Smooth muscle cell (in vitro differentiated cells): ENCODE measurements around the gene SHQ1. TPM values are rescaled to one million over a fixed set of nuclear protein-coding genes. Genes with fewer than 3 reads are reported as not detected.

Experiments
- DNase-seq: peaks from one replicate; lab custom pipeline; 2025; ENCODE audit not compliant: unreplicated experiment; lab: John Stamatoyannopoulos, UW
- H2AFZ ChIP-seq: fragments of 200-600 bp; sonication (generic); 2 replicates; pipeline ENCODE4 v1.6.0; 2016; ENCODE audit warnings: antibody characterized with exemption, low read depth, mild to moderate bottlenecking
- H3F3A ChIP-seq: fragments of 200-600 bp; sonication (generic); 2 replicates; pipeline ENCODE4 v1.6.0; 2017; ENCODE audit warnings: antibody characterized with exemption, low read depth
- H3K27ac ChIP-seq: fragments of 200-600 bp; sonication (generic); 2 replicates; pipeline ENCODE4 v1.5.1; 2016; ENCODE audit warnings: low read depth, mild to moderate bottlenecking
- H3K27me3 ChIP-seq: fragments of 200-600 bp; sonication (generic); 2 replicates; pipeline ENCODE4 v1.6.1; 2016; ENCODE audit warnings: low read depth, mild to moderate bottlenecking
- H3K36me3 ChIP-seq: fragments of 200-600 bp; sonication (generic); 2 replicates; pipeline ENCODE4 v1.5.1; 2016; ENCODE audit warnings: low read depth
- H3K4me1 ChIP-seq: fragments of 200-600 bp; sonication (generic); 2 replicates; pipeline ENCODE4 v1.5.1; 2016; ENCODE audit warnings: low read depth
- H3K4me2 ChIP-seq: fragments of 200-600 bp; sonication (generic); 2 replicates; pipeline ENCODE4 v1.6.0; 2016; ENCODE audit warnings: mild to moderate bottlenecking
- H3K4me3 ChIP-seq: fragments of 200-600 bp; sonication (generic); 2 replicates; pipeline ENCODE4 v1.5.1; 2016; ENCODE audit warnings: mild to moderate bottlenecking
- H3K79me2 ChIP-seq: fragments of 200-600 bp; sonication (generic); 2 replicates; pipeline ENCODE4 v1.6.0; 2016; ENCODE audit warnings: low read depth, mild to moderate bottlenecking
- H3K9ac ChIP-seq: fragments of 200-600 bp; sonication (generic); 2 replicates; pipeline ENCODE4 v1.6.0; 2016; ENCODE audit warnings: low read depth
- H3K9me3 ChIP-seq: fragments of 200-600 bp; sonication (generic); replicated peaks from 2 replicates; pipeline ENCODE4 v1.5.1; 2016; ENCODE audit warnings: low read depth
- H4K20me1 ChIP-seq: fragments of 200-600 bp; sonication (generic); 2 replicates; pipeline ENCODE4 v1.6.0; 2016; ENCODE audit warnings: low read depth
- CTCF ChIP-seq: fragments of 200-600 bp; sonication (generic); IDR thresholded peaks from 2 replicates; pipeline ENCODE4 v1.5.1; 2017; ENCODE audit warnings: borderline replicate concordance, mild to moderate bottlenecking, antibody characterized with exemption; ENCODE audit not compliant: insufficient read depth, poor library complexity, severe bottlenecking
- WGBS: methylation state at CpG from one replicate; pipeline ENCODE4 v1.1.7; 2016; ENCODE audit warnings: low lambda C conversion rate; 5-methylcytosine and 5-hydroxymethylcytosine counted together
- polyA plus RNA-seq: library from polyadenylated mRNA; unstranded; fragments of >200 nt; fragmentation: Nextera tagmentation; extraction: Ambion mirVana; gene quantifications from 2 replicates; pipeline ENCODE4 v1.2.1, GENCODE V29; 2016
- total RNA-seq: library from RNA; depleted of rRNA; stranded (reverse); fragments of >200 nt; gene quantifications from 2 replicates; pipeline ENCODE4 v1.2.3, GENCODE V29; 2014

SHQ1 gene
- total and polyA plus RNA-seq, 2 experiments from 2014 or later = 13.1 to 14.8 TPM

GRCh38 chr3:72702997-72703396 lies 145.2 kb downstream of the SHQ1 start:
- H3K4me3 ChIP-seq = no peak overlapping the region
- H3K27me3 ChIP-seq = no peaks in the 10 kb centered on the region
- H3K36me3 ChIP-seq = no peaks in the 10 kb centered on the region
- no peak overlapping the region for H2AFZ ChIP-seq
- no peaks in the 10 kb centered on the region for H3K79me2 ChIP-seq
- 89% methylated on average over 4 of the region's 4 CpGs for WGBS
- no peak for DNase-seq
- no peaks in the 10 kb centered on the region for H4K20me1 ChIP-seq
- H3F3A ChIP-seq = no peaks in the 10 kb centered on the region
- H3K9ac ChIP-seq = no peak overlapping the region
- no peak for TF ChIP-seq CTCF
- H3K27ac ChIP-seq = no peak overlapping the region
- H3K4me2 ChIP-seq = no peak overlapping the region
- H3K9me3 ChIP-seq = no peaks in the 10 kb centered on the region
- H3K4me1 ChIP-seq = no peaks in the 10 kb centered on the region

DNA sequence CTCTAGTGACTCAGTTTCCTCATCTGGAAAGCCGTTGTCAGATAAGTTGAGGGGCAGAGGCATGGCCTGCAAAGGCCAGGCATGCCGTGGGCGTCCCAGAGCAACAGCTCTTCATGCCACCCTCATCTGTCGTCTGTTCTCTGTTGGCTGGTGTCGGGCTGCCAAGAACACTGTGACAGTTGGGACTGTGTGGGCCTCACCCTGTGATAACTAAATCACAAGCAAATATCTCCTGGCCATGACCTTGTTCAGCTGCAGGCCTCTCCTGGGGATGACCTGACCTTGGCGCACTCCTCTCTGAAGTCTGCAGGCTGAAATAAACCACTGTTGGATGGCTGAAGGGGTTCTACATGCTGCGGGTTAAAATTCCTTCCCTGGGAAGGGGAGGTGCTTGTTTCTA lies 145.9 kb downstream of the SHQ1 start:
- Histone ChIP-seq H3K4me2 (no peak overlapping the region), H3K27me3 (no peaks in the 10 kb centered on the region), H3K36me3 (no peaks in the 10 kb centered on the region), H4K20me1 (no peaks in the 10 kb centered on the region), H3K79me2 (no peaks in the 10 kb centered on the region), H3K27ac (no peak overlapping the region), H3K4me3 (no peak overlapping the region), H3F3A (no peaks in the 10 kb centered on the region), H3K4me1 (no peaks in the 10 kb centered on the region), H3K9me3 (no peaks in the 10 kb centered on the region), H2AFZ (no peak overlapping the region), H3K9ac (no peak overlapping the region)
- no peak for TF ChIP-seq CTCF
- DNase-seq = no peak
- WGBS = 83% methylated on average over 7 of the region's 7 CpGs

DNA sequence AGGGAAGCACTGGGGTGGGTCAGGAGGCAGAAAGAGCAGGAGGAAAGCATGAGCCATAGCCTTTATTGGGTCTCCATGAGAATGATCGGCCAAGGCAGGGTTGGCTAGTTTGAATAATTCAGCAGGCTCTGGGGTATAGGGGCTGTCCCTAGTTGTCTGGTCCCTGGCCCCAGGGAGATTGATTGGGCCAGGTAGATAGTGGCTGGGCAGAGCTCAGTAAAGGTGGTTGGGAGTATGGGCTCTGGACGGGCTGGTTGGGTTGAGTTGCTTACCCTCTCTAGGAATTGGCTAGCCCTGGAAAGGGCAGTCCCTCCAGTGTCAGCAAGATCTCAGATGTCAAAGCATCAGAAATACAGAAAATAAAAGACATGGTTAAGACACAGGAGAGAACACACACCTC lies 148.1 kb downstream of the SHQ1 start:
- DNase-seq = no peak
- no peak overlapping the region for H3K9ac ChIP-seq
- no peak overlapping the region for H3K4me3 ChIP-seq
- no peak overlapping the region for H2AFZ ChIP-seq
- H3F3A ChIP-seq = no peaks in the 10 kb centered on the region
- no peaks in the 10 kb centered on the region for H3K4me1 ChIP-seq
- H3K36me3 ChIP-seq = no peaks in the 10 kb centered on the region
- no peak overlapping the region for H3K27ac ChIP-seq
- WGBS = 93% methylated on average over 2 of the region's 2 CpGs
- no peak overlapping the region for H3K4me2 ChIP-seq
- no peaks in the 10 kb centered on the region for H4K20me1 ChIP-seq
- H3K27me3 ChIP-seq = no peaks in the 10 kb centered on the region
- no peaks in the 10 kb centered on the region for H3K79me2 ChIP-seq
- no peak for TF ChIP-seq CTCF
- no peaks in the 10 kb centered on the region for H3K9me3 ChIP-seq

DNA sequence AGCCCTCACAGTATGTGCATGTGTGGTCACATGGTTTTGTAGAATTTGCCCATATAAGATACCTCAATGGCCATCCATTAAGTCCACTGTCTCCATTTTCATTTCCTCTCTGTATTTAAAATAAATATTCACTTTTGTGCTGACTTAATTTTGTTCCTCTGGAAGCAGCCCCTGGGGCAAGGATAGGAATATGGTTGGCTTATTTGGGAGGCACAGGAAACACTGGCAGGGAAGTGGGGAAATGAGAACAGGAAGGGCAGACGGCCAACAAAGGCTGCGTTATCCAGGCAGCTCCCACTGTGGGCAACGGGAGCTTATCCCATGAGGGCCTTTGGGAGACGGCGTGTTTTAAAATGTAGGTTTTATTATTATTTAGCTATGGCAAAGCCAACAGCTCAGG lies 148.6 kb downstream of the SHQ1 start:
- Histone ChIP-seq H3K4me1 (no peaks in the 10 kb centered on the region), H3K4me2 (no peak overlapping the region), H3K9me3 (no peaks in the 10 kb centered on the region), H3K4me3 (no peak overlapping the region), H3K79me2 (no peaks in the 10 kb centered on the region), H3K36me3 (no peaks in the 10 kb centered on the region), H4K20me1 (no peaks in the 10 kb centered on the region), H3K27ac (no peak overlapping the region), H3K9ac (no peak overlapping the region), H3F3A (no peaks in the 10 kb centered on the region), H3K27me3 (no peaks in the 10 kb centered on the region), H2AFZ (no peak overlapping the region)
- TF ChIP-seq CTCF = no peak
- no peak for DNase-seq
- WGBS = 73% methylated on average over 5 of the region's 5 CpGs
